Peyer's patch (tissue), 4 donors: ENCODE data around the gene JADE3. TPM values are rescaled to one million over a fixed set of nuclear protein-coding genes. Genes with fewer than 3 reads are reported as not detected.

Experiments used
- DNase-seq, 3 donors: peaks; one replicate each; pipeline ENCODE4 v3.0.0-alpha.2; 2017 to 2019
- H3K27ac ChIP-seq, 4 donors: fragments of 200-600 bp; sonication (generic); one replicate each; pipeline ENCODE4 v1.5.1; 2016 to 2019
- H3K27me3 ChIP-seq, 2 donors: fragments of 200-600 bp; sonication (generic); one replicate each; pipeline ENCODE4 v1.5.1; 2019
- H3K36me3 ChIP-seq, 3 donors: fragments of 200-600 bp; sonication (generic); one replicate each; pipeline ENCODE4 v1.5.1; 2016 to 2019
- H3K4me1 ChIP-seq, 4 donors: fragments of 200-600 bp; sonication (generic); one replicate each; pipeline ENCODE4 v1.5.1; 2016 to 2019
- H3K4me3 ChIP-seq, 4 donors: fragments of 200-600 bp; sonication (generic); 1 replicate in 3 of 4; 2 replicates in 1 of 4; pipeline ENCODE4 v1.5.1; 2016 to 2019; ENCODE audit warnings: mild to moderate bottlenecking in 1 of 4
- H3K9me3 ChIP-seq, 4 donors: fragments of 200-600 bp; sonication (generic); one replicate each; pipeline ENCODE4 v1.5.1; 2016 to 2019; ENCODE audit warnings: mild to moderate bottlenecking in 1 of 4
- CTCF ChIP-seq, 6 experiments: fragments of 450-650 bp in 4 of 6; fragments of 200-600 bp in 2 of 6; sonication (generic) in 1 of 6; IDR thresholded peaks; one replicate each; pipeline ENCODE4 v1.5.1; 2017 to 2019; ENCODE audit warnings: antibody characterized with exemption in 6 of 6, mild to moderate bottlenecking in 3 of 6, moderate library complexity in 1 of 6
- POLR2A ChIP-seq, 2 donors: fragments of 450-650 bp; IDR thresholded peaks; one replicate each; pipeline ENCODE4 v1.5.1; 2017; ENCODE audit warnings: antibody characterized with exemption in 2 of 2, mild to moderate bottlenecking in 2 of 2, moderate library complexity in 2 of 2
- small RNA-seq, 2 donors: library from RNA; depleted of rRNA; stranded (forward); fragments of <200 nt; gene quantifications; one replicate each; pipeline ENCODE3, GENCODE V24; 2016
- total RNA-seq, 4 donors: library from RNA; depleted of rRNA; stranded (reverse); fragments of >200 nt; gene quantifications; one replicate each; pipeline ENCODE4 v1.1.0, GENCODE V29; 2016

Gene JADE3
- total RNA-seq, 4 donors from 2014 or later = 2.0 to 19.8 (median 2.6) TPM

DNA sequence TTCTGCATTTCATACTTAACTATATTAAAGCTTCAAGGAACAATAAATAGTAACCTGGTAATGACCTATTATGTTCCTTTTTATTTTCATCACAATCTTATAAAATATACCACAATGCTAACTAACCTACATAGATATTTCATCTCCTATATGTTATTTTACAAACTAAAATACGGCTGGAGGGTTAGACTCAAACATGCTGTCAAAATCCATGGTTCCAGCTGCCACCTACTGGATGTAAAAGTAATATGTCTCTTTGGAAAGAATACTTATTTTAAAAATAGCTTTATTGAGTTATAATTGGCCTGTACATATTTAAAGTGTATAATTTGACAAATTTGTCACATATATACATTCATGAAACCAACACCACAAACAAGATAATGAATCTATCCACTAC lies 181.0 kb downstream of the JADE3 start:
- H3K36me3 ChIP-seq = no peaks in the 10 kb centered on the region
- no peaks in the 10 kb centered on the region for H3K9me3 ChIP-seq
- no peaks in the 10 kb centered on the region for H3K27me3 ChIP-seq
- no peak for DNase-seq
- TF ChIP-seq POLR2A (IDR thresholded peaks at IDR 0.05) = no peak
- TF ChIP-seq CTCF (IDR thresholded peaks at IDR 0.05) = peak in 4 of 6 experiments; percentile 28 to 56 (median 54)
- no peaks in the 10 kb centered on the region for H3K4me1 ChIP-seq
- no peak overlapping the region for H3K27ac ChIP-seq
- no peak overlapping the region for H3K4me3 ChIP-seq

DNA sequence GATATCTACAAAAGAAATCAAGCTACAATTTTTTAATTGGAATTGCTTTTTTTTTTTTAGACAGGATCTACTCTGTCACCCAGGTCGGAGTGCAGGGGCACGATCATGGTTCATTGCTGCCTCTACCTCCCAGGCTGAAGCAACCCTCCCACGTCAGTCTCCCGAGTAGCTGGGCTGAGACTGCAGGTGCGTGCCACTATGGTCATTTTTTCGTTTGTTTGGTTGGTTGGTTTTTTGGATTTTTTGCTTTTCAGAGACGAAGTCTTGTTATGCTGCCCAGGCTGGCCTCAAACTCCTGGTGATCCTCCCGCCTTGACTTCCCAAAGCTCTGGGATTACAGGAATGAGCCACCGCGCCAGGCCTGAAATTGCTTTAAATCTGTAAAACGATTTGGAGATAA lies 181.6 kb downstream of the JADE3 start:
- no peak overlapping the region for H3K4me3 ChIP-seq
- no peak overlapping the region for H3K27ac ChIP-seq
- no peaks in the 10 kb centered on the region for H3K9me3 ChIP-seq
- no peak for DNase-seq
- H3K36me3 ChIP-seq = no peaks in the 10 kb centered on the region
- no peak for TF ChIP-seq CTCF (IDR thresholded peaks at IDR 0.05)
- TF ChIP-seq POLR2A (IDR thresholded peaks at IDR 0.05) = no peak
- no peaks in the 10 kb centered on the region for H3K27me3 ChIP-seq
- no peaks in the 10 kb centered on the region for H3K4me1 ChIP-seq

- Histone ChIP-seq H3K9me3 (no peaks in the 10 kb centered on the region), H3K4me3 (no peak overlapping the region), H3K4me1 (no peaks in the 10 kb centered on the region), H3K27ac (no peak overlapping the region), H3K36me3 (no peaks in the 10 kb centered on the region), H3K27me3 (no peaks in the 10 kb centered on the region)
- no peak for DNase-seq
- no peak for TF ChIP-seq CTCF (IDR thresholded peaks at IDR 0.05)
- TF ChIP-seq POLR2A (IDR thresholded peaks at IDR 0.05) = no peak
These were observed 184.8 kb downstream of the JADE3 start for GRCh38 chrX:47097018-47097417.

DNA sequence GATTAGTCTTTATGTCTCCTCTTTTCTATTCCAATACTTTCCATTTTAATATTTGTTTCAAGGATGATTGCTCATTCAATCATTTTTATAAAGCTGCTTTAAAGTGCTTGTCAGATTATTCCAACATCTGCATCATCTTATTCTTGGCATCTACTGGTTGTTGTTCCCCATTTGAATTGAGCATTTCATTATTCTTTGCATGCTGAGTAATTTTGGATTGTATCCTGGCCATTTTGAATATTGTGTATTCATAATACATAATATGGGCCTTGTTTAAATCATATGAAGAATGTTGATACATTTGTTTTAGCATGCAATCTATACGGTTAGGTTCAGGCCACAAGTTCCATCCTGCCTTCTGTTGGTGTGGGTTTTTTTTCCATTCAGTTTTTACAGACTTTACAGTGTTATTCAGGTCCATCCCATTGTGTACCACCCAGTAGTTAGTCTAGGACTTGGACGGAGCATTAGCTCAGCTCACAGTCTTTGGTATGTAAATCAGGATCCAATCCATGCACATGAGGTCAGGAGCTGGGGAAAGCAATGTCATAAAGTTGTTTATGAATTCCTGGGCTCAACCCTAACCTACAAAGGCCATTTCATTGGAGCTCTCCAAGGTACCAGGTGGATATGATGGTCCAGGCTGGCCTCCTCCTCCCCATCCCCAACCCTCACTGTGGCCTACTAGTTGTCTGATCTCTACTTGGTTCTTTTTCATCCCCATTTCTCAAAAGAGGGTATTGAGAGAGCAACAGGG lies 186.3 kb downstream of the JADE3 start:
- Histone ChIP-seq H3K27me3 (no peaks in the 10 kb centered on the region), H3K4me1 (no peaks in the 10 kb centered on the region), H3K27ac (no peak overlapping the region), H3K36me3 (no peaks in the 10 kb centered on the region), H3K9me3 (no peaks in the 10 kb centered on the region), H3K4me3 (no peak overlapping the region)
- no peak for TF ChIP-seq CTCF (IDR thresholded peaks at IDR 0.05)
- DNase-seq = no peak

- no peaks in the 10 kb centered on the region for H3K27me3 ChIP-seq
- H3K9me3 ChIP-seq = no peaks in the 10 kb centered on the region
- TF ChIP-seq CTCF (IDR thresholded peaks at IDR 0.05) = no peak
- TF ChIP-seq POLR2A (IDR thresholded peaks at IDR 0.05) = no peak
- H3K27ac ChIP-seq = no peak overlapping the region
- no peaks in the 10 kb centered on the region for H3K4me1 ChIP-seq
- H3K36me3 ChIP-seq = no peaks in the 10 kb centered on the region
- H3K4me3 ChIP-seq = no peak overlapping the region
- no peak for DNase-seq
These were observed 189.0 kb downstream of the JADE3 start for GRCh38 chrX:47101206-47101605.

Small RNAs within 50 kb of the gene (small RNA-seq; reads per million reads assigned to genes)
- 0 reads per million in 2 donors for gene RNU6-1189P

Other genes starting within 250 kb of the JADE3 start
- gene SLC9A7, start 153.3 kb upstream of the JADE3 start, total RNA-seq = 1 to 10 TPM in 3 of 4 donors, under 1 TPM in 1; 0.35 to 9.1 (median 2.2) TPM
- 10 to 100 TPM in 2 of 4 donors, 1 to 10 TPM in 2; 5.4 to 17.3 (median 11.1) TPM for gene RP2, start 75.4 kb upstream of the JADE3 start, total RNA-seq
- gene RGN, start 166.0 kb downstream of the JADE3 start, total RNA-seq = 1 to 10 TPM in 1 of 4 donors, under 1 TPM in 2, not detected in 1; 0.53 to 1.7 (median 0.80) TPM
- gene NDUFB11, start 232.3 kb downstream of the JADE3 start, total RNA-seq = 10 to 100 TPM; 42.6 to 60.2 (median 53.5) TPM
- gene RBM10, start 232.8 kb downstream of the JADE3 start, total RNA-seq = 10 to 100 TPM; 24.9 to 47.0 (median 35.3) TPM